IPS DF 4.7 (cell line): Measurements from ENCODE around the gene TTR.

ENCODE experiments used
- DNase-seq: peaks from one replicate; pipeline ENCODE4 v3.0.0-alpha.2; 2013; ENCODE audit warnings: low spot score; ENCODE audit errors: extremely low read depth

Gene TTR

DNA sequence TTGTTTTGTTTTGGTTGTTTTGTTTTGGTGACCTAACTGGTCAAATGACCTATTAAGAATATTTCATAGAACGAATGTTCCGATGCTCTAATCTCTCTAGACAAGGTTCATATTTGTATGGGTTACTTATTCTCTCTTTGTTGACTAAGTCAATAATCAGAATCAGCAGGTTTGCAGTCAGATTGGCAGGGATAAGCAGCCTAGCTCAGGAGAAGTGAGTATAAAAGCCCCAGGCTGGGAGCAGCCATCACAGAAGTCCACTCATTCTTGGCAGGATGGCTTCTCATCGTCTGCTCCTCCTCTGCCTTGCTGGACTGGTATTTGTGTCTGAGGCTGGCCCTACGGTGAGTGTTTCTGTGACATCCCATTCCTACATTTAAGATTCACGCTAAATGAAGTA, at the start of gene TTR:
TTR (plus strand) TSS at position 250 of the 400 bp plus-strand sequence; CDS start at position 276, 26 bp downstream.
- no peak for DNase-seq

DNA sequence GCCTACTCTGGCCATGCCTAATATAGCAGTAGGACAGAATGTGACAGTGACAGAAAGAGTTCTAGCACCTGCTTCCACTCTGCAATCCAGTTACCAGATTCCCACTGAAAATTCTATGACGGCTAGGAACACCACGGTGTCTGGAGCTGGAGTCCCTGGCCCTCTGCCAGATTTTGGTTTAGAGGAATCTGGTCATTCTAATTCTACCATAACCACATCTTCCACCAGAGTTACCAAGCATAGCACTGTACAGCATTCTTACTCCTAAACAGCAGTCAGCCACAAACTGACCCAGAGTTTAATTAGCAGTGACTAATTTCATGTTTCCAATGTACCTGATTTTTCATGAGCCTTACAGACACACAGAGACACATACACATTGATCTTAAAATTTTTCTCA, 45.2 kb upstream of the TTR start:
- no peak for DNase-seq

GRCh38 chr18:31548853-31549252, 42.8 kb upstream of the TTR start:
- DNase-seq, result no peak

DNA sequence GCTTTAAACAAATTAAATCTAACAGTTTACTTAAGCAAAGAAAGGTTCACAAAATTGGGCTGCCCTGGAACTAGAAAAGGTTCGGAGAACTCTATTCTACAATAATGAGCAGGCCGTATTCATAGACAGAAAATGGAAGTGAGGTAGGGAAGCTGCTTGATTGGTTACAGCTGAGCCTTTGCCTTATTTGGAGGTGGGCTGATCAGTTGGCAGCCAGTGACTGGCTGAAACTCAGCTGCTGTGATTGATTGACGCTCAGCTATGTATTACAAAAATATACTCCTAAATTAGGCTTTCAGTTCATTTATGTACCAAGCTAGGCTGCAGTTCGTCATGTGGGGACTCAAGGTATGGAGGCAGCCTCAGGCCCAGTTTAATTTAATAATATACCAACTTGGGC, 42.3 kb upstream of the TTR start:
- DNase-seq, result no peak

- no peak for DNase-seq
Observed at GRCh38 chr18:31551883-31552282, 39.8 kb upstream of the TTR start.

DNA sequence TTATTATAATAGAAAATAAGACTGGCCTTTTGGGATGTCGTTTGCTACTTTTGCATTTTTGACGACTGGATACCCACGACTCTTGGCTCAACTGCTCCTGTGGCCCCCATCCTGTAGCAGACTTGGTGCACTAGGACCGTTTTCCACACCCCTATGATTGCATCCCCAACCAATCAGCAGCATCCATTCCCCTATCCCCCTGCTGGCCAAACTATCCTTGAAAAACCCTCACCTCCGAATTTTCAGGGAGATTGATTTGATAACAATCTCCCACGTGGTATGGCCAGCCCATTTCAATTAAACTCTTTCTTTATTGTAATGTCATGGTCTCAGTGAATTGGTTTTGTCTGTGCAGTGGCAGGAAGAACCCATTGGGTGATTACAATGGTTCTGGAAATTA, 37.9 kb upstream of the TTR start:
- DNase-seq, result no peak

DNA sequence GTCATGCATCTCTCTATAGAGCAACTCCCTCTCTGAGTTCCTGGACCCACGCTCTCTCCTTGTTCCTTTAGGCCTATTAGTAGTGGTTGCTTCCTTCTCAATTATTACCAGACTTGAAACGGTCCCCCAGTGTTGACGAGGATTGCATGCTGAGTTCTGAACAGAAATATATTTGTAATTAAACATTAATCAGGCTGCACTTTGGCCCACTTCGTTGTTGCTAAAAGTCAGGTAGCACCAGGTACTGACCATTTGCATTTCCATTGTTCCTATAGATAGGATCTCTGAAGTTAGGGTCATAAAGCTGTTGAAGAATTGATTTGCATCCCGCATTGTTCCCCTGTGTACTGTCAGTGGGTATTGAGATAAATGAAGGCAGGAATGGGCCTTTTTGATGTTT, 36.9 kb upstream of the TTR start:
- no peak for DNase-seq

GRCh38 chr18:31555971-31556747, 35.5 kb upstream of the TTR start:
- DNase-seq, result peak; percentile 46

GRCh38 chr18:31557446-31557845, 34.2 kb upstream of the TTR start:
- no peak for DNase-seq

- no peak for DNase-seq
Observed at GRCh38 chr18:31558567-31558966, 33.1 kb upstream of the TTR start.

GRCh38 chr18:31562726-31563125, 29.0 kb upstream of the TTR start:
- no peak for DNase-seq

DNA sequence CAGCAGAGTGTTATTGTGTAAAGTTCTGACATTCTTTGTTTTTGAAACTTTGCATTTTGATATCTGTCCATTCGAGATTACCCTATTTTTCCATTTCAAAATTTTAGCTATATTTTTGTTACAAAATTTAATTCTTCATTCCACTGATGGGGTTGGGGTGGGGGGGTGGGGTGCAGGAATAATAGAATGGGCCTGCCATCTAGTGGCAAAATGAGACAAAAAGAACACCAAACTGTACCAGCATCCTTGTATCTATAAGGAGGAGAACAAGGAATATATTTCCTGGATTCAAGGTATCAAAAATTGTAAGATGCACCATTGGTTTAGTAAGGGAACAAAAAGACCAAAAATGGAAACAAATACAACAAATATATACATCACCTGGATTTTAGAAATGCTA, 27.9 kb upstream of the TTR start:
- no peak for DNase-seq

GRCh38 chr18:31565345-31565744, 26.3 kb upstream of the TTR start:
- no peak for DNase-seq

DNA sequence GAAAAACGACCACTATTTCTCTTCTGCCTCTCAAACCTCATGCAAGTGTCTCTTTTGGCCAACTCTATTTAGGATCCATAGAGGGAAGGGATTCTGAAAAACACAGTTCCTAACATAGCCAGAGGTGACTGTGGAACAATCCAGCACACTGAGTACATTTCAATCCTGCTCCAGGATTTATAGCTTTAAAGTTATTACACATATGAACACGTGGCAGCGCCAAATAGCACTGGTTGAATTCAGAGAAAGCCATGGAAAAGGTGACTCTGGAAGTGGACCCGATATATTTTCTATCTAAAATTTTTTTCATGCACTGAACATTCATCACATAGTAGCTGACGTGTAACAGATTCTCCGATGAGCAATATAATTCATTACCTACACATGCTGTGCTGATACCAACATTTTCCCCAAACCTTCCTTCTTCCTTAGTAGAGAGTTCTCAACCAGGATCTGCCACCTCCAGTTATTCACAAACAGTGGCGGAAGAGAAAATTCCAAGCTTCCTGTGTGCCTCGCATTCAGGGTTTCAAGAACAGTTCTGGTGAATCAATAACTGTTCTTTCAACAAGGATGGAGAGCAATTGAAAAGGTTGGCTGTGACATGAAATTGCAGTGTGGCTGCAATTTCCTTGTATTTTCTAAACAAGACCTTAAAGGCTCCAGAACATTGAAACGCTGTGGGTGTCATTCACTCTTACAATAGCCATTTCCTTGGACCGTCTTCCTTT, 25.7 kb upstream of the TTR start:
- DNase-seq, result no peak

DNA sequence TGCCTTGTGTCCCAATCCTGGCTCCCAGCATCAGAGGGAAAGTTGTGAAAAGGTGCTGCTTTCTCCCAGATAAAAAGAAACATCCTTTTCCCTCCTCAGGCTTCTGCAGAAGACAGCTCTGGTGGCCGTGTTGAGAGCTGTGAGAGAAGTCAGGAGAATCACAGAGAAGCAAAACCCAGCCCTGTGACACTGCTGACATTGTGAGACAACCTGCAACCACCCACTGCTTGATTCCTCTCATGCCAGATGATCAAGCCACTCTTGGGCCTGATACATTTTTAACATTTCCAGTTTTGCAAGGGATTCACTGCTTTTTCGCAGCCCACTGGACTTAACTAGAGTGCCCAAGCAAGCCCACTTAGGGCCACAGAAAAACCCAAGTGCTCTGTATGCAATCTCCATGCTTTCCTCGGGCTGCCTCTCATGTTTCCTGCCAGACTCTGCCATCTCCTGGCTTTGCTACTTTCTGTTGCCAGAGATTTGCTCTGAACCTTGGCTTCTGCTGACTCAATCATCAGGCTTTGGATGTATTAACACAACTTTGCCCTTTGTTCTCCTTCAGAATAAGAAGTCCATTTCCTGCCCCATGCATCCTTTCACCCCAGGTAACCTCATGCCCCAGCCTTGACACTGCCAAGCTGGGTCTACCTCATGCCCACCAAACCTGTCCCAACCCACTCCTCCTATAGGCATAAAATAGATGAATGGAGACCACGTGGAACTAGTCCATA, 24.9 kb upstream of the TTR start:
- DNase-seq, result no peak

- DNase-seq, result no peak
Observed at GRCh38 chr18:31572368-31572767, 19.3 kb upstream of the TTR start.

DNA sequence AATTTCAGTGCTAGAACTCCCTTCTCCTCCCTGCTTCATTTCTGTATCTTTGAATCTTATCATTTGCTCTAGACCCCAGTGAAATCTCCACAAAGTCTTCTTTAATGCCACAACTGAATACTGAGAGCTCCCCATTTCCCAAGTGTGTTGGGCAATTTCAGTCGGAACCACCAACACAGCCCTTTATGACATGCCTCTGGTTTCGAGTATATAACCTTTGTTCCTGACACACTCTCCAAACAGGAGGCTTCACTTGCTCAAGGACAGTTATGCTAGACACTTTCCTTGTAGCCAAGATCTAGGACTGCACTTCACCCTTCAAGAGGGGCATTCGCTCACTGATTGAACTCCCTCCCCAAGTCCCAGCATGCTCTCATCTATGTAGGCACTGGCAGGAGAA, 18.6 kb upstream of the TTR start:
- no peak for DNase-seq

- DNase-seq, result no peak
Observed at GRCh38 chr18:31574359-31574758, 17.3 kb upstream of the TTR start.

GRCh38 chr18:31575515-31576257, 16.0 kb upstream of the TTR start:
- no peak for DNase-seq

DNA sequence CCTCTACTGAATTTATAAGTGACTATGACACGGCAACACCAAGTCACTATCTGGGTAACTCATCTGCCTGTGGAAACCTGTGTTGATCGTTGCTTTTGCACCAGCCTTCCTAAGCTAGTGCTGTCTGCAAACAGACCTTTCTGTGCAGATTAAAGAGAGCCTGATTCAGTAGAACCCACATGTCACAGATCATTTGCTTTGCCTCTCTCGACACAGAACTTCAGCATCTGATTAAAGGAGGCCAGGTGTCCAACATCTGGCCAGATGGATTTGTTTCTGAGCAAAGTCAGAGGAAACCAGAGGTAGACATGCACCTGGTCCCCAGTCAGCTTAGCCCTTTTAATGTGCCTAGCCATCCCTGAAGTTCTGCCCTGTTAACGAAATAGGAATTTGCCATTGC, 15.0 kb upstream of the TTR start:
- DNase-seq, result no peak

GRCh38 chr18:31577195-31577594, 14.5 kb upstream of the TTR start:
- no peak for DNase-seq

DNA sequence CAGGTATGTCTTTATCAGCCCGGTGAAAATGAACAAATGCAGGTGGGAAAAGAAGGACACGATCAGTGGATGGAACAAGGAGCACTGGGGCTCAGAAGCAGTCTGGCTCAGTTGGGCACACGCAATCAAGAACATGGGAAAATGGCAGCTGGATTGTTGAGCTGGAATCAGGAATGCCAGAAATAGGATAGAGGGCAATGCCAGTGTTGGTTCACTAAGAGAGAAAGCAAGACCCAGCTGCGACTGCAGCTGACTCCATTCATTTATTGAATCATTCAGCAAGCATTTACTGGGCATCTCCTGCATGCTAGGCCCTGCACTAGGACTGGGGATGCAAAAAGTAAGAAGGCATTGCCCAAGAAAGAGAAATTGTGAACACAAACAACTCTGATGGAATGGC, 13.6 kb upstream of the TTR start:
- no peak for DNase-seq
